ENCODE results near the gene HPCAL1.
A peak's percentile ranks its signal among the peaks of the same experiment; 100 is the strongest.

GRCh38 chr2:10448576-10449485 lies 146.1 kb downstream of the HPCAL1 start:
- TF ChIP-seq TAF1 (IDR thresholded peaks at IDR 0.05; ENCODE audit: low read depth, low read length) (peak; percentile 58), POLR2A (IDR thresholded peaks at IDR 0.05; ENCODE audit: low read depth, low read length) (peak; percentile 71), SPI1 (IDR thresholded peaks at IDR 0.05; ENCODE audit: low read depth, low read length) (0 out of 2 replicates have a peak, but pooled peaks have one; percentile 39), POLR2AphosphoS5 (IDR thresholded peaks at IDR 0.05; ENCODE audit: low read depth, low read length) (peak; percentile 66; the same call in 1 of the 2 replicates), PAX5 (IDR thresholded peaks at IDR 0.05; ENCODE audit: insufficient read depth, low read length, severe bottlenecking) (no peak)

Measured in GM12891 (cell line).